Astrocyte of the spinal cord (primary cell): ENCODE results near the gene AGRN.
"Not testable (repeated sequence)": the region's sequence is repeated elsewhere in the genome, so short reads cannot be mapped to it uniquely, and the experiment has no call there.

ENCODE experiments used
- DNase-seq: peaks from one replicate; pipeline ENCODE4 v3.0.0; 2011; ENCODE audit warnings: low read depth, low spot score
- H3K4me3 ChIP-seq: 2 replicates; pipeline ENCODE4 v1.5.1; 2011; ENCODE audit warnings: low read depth, mild to moderate bottlenecking, low read length, moderate library complexity
- in situ Hi-C: cut with HindIII; loops from 2 replicates; pipeline ENCODE4 v1.10.0; 2017; ENCODE audit warnings: low sequenced_read_pairs
- TF ChIP-seq, protein P1 (sequence below): IDR thresholded peaks from 2 replicates; pipeline ENCODE4 v1.5.1; 2012; ENCODE audit warnings: low read depth, mild to moderate bottlenecking, low read length, inconsistent platforms

The AGRN gene

DNA sequence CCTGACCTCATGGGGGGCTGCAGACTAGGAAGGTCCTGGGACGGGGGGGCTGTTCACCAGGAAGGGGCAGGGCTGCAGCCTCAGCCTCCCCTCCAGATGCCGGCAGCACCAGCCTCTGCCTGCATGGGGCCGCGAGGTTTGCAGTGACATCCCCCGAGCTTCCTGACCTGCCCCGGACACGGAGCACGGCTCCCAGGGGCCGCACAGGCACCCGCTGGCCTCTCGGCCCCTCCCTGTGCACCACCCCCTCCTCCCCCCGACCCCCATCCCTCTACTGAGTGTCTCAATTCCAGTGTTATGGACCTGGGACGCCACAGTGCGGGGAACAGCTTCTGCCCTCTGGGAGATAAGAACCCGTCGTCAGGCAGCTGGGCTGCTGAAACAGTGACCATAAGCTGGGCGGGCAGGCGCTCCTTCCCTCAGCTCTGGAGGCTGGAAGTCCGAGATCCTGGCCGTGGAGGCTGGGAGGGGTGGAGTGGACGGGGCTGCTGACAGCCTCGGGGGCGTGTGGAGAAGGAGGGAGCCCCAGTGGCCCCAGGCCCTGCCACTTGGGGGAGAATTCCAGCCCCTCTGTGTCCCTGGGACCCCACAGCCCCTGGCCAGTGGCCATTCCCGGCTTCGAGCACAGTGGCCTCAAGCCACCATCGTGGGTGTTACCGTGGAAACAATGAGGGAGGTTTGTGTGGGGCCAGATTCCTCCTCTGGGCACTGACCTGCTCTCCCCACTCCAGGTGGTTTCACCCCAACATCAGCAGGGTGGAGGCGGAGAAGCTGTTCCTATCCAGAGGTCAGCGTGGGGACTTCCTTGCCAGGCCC, 42.6 kb downstream of the AGRN start:
- TF ChIP-seq, protein P1, sequence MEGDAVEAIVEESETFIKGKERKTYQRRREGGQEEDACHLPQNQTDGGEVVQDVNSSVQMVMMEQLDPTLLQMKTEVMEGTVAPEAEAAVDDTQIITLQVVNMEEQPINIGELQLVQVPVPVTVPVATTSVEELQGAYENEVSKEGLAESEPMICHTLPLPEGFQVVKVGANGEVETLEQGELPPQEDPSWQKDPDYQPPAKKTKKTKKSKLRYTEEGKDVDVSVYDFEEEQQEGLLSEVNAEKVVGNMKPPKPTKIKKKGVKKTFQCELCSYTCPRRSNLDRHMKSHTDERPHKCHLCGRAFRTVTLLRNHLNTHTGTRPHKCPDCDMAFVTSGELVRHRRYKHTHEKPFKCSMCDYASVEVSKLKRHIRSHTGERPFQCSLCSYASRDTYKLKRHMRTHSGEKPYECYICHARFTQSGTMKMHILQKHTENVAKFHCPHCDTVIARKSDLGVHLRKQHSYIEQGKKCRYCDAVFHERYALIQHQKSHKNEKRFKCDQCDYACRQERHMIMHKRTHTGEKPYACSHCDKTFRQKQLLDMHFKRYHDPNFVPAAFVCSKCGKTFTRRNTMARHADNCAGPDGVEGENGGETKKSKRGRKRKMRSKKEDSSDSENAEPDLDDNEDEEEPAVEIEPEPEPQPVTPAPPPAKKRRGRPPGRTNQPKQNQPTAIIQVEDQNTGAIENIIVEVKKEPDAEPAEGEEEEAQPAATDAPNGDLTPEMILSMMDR = no peak
- in situ Hi-C loops = no loop called here
- DNase-seq = no peak
- no peak overlapping the region for H3K4me3 ChIP-seq

DNA sequence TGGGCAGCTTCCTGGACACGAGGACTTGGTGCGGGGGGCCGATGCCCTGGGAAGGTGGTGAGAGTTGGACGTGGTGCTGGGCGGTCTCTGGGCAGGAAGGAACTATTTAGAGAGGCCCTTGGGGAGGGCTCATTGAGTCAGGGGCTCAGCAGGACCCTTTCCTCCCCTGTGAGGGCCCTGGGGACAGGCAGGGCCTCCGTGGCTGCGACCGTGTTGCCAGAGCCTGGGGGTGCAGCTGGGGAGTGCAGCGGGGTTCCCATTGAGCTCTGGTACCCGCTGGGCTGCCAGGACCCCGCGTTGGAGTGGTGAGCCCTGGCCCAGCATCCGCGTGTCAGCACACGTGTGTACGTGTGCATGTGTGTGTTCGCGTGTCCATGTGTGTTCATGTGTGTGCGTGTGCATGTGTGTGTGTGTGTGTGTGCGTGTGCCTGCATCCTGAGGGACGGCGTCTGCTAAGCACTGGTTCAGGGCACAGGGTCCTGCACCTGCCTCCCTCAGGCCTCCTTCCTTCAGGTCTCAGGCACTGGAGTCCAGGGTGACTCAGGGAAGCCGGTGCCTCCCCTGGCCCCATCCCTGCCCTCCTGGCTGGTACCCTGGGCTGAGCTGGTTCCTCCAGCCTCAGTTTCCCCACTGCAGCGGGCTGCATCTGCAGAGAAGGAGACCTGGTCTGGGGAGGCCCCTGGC, 43.5 kb downstream of the AGRN start:
- in situ Hi-C loops = no loop called here
- H3K4me3 ChIP-seq = no peak overlapping the region
- no peak for DNase-seq
- TF ChIP-seq, protein P1 = no peak

DNA sequence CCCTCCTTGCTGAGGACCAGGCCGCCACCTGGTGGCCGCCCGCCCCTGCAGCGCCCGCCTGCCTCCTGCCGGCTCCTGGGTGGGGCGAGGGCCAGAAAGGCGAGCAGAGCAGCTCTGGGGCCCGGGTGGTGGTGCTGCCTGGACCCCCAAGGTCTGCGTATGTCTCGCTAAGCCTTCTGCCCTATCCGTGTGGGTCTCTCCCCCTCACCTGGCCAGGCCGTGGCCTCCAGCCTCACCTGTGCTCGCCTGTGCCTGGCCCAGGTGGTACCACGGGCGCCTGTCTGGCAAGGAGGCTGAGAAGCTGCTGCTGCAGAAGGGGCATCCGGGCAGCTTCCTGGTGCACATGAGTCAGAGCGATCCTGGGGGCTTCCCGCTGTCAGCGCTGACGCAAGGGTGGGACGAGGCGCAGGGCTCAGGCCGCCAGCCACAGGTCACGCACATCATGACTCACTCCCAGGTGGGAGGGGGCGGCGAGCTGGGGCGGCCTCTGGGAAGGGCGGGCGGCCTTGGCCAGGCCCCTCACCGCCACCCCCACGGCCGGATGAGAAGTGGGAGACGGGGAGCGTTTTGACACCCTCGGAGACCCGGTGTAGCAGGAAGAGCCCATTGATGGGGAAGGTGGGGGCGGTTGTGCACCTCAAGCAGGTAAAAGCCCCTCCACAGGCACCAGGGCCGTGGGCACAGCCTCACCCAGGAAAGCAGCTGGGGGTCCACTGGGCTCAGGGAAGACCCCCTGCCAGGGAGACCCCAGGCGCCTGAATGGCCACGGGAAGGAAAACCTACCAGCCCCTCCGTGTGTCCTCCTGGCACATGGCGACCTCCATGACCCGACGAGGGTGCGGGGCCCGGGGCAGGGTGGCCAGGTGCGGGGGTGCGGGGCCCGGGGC, 44.3 kb downstream of the AGRN start:
- in situ Hi-C loops = no loop called here
- TF ChIP-seq, protein P1 = peak; percentile 73
- no peak overlapping the region for H3K4me3 ChIP-seq
- peak; percentile 86 for DNase-seq

DNA sequence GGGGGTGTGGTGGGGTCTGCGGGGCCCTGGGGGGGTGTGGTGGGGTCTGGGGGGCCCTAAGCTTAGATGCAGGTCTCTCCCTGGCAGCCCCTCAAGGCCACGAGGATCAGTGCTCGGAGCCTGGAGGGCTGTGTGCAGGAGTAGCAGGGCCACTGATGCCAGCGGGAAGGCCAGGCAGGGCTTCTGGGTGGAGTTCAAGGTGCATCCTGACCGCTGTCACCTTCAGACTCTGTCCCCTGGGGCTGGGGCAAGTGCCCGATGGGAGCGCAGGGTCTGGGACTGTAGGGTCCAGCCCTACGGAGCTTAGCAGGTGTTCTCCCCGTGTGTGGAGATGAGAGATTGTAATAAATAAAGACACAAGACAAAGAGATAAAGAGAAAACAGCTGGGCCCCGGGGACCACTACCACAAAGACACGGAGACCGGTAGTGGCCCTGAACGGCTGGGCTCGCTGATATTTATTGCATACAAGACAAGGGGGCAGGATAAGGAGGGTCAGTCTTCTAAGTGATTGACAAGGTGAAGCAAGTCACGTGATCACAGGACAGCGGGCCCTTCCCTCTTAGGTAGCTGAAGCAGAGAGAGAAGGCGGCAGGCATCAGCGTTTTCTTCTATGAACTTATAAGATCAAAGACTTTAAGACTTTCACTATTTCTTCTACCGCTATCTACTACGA, 45.5 kb downstream of the AGRN start:
- H3K4me3 ChIP-seq = no peak overlapping the region
- in situ Hi-C loops = no loop called here
- no peak for DNase-seq
- TF ChIP-seq, protein P1 = no peak

DNA sequence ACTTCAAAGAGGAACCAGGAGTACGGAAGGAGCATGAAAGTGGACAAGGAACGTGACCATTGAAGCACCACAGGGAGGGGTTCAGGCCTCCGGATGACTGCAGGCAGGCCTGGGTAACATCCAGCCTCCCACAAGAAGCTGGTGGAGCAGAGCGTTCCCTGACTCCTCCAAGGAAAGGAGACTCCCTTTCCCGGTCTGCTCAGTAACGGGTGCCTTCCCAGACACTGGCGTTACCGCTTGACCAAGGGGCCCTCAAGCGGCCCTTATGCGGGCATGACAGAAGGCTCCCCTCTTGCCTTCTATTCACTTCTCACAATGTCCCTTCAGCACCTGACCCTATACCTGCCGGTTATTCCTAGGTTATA, 46.0 kb downstream of the AGRN start:
- DNase-seq, in situ Hi-C loops, H3K4me3 ChIP-seq: not testable (repeated sequence)

DNA sequence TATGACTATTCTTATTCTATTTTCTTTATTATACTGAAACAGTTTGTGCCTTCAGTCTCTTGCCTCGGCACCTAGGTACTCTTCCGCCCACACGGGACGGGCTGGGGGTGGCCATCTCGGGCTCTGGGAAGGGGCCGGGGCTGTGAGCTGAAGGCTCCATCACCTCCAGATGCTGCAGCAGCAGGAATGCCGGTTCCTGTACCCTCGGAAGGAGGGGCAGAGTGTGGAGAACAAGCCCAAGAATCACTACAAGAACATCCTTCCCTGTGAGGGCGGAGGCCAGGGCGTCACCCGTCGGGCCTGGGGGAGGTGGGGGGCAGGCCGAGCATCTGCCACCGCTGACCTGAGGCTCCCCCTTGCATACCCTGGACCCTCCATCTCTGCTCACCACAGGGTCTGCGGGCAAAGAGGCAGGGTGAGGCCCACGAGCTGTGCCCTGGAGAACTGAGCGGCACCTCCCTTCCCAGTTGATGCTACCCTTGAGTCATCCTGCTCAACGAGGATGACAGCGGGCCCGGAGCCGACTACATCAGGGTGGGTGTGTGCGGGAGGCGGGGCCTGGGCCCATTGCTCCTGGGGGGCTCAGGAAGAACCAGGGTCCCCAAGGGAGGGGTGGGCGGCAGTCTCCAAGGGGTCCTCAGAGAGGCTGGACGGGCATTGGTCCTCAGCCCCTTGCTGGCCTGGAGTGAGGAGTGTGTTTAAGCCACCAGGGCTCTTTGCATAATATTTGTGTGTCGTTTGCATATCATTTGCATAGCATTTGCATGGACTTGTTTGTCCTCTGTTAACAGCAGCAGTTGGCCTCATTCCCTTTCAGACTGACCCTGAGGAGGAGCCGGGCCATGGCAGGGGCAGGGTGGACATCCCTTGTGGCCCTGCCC, 46.7 kb downstream of the AGRN start:
- no peak for DNase-seq
- in situ Hi-C loops = no loop called here
- TF ChIP-seq, protein P1 = no peak

More for the DNA sequence above, 46.7 kb downstream of the AGRN start:
- no peak overlapping the region for H3K4me3 ChIP-seq
